Measurements from ENCODE around the gene CNTN4.
A peak's percentile ranks its signal among the peaks of the same experiment; 100 is the strongest.

CNTN4 gene

DNA sequence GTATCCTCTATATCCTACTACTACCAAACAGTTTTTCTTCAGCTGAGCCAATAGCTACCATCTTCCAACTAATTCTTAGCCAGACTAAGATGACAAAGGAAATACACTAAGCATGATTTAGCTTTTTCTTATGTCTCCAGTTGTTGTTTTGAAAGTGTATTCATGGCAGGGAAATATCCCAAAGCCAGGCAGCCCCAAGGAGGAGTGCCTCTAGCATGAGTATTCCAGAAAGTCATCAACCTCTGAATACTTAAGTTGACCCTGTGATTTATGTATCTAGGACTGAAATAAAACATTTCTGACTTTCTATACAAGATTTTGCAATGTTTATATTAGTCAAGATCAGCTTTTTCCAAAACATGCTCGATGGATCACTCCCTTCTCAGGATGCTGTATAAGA lies 562.4 kb downstream of the CNTN4 start:
- Histone ChIP-seq H3K27me3 (ENCODE audit: control insufficient read depth in 3 of 3, insufficient read depth in 3 of 3, low read depth in 1 of 3, low read length in 3 of 3) (no peaks in the 10 kb centered on the region), H3K36me3 (replicated peaks in 1 of 2; ENCODE audit: control insufficient read depth in 2 of 2, insufficient read depth in 2 of 2, low read length in 2 of 2) (no peaks in the 10 kb centered on the region), H3K14ac (ENCODE audit: low read length) (no peak overlapping the region), H3K27ac (replicated peaks; ENCODE audit: low read length) (no peak overlapping the region), H3K23ac (ENCODE audit: low read depth, low read length, poor library complexity) (no peak overlapping the region), H3K4me2 (ENCODE audit: insufficient read depth, low read length, poor library complexity, severe bottlenecking) (no peak overlapping the region), H3K9ac (ENCODE audit: low read depth, low read length, poor library complexity) (no peak overlapping the region), H3K18ac (ENCODE audit: low read length) (no peak overlapping the region), H3K79me1 (ENCODE audit: low read depth, low read length) (no peaks in the 10 kb centered on the region), H3K4ac (ENCODE audit: low read length) (no peak overlapping the region), H3K4me1 (ENCODE audit: control insufficient read depth in 2 of 2, insufficient read depth in 1 of 2, low read depth in 1 of 2, low read length in 2 of 2) (no peaks in the 10 kb centered on the region), H3K4me3 (ENCODE audit: low read length in 2 of 2) (no peak overlapping the region), H2BK5ac (ENCODE audit: low read length) (no peak overlapping the region), H2AK5ac (ENCODE audit: low read depth, low read length) (no peak overlapping the region), H2BK12ac (ENCODE audit: low read length) (no peak overlapping the region), H4K91ac (ENCODE audit: low read depth, low read length, poor library complexity) (no peak overlapping the region), H4K8ac (ENCODE audit: low read depth, low read length) (no peak overlapping the region), H2BK15ac (ENCODE audit: low read length) (no peak overlapping the region), H3K9me3 (replicated peaks in 1 of 2; ENCODE audit: control insufficient read depth in 2 of 2, insufficient read depth in 1 of 2, low read depth in 1 of 2, low read length in 2 of 2) (no peaks in the 10 kb centered on the region), H2AFZ (ENCODE audit: low read length) (no peak overlapping the region), H2BK120ac (ENCODE audit: low read depth, low read length) (no peak overlapping the region)
- no peak for DNase-seq (ENCODE audit: low spot score)
- no CpG with 5 or more reads among the region's 1 CpG for WGBS, 2 donors (ENCODE audit: extremely low coverage in 2 of 2, insufficient read length in 2 of 2, insufficient replicate concordance in 1 of 2)

DNA sequence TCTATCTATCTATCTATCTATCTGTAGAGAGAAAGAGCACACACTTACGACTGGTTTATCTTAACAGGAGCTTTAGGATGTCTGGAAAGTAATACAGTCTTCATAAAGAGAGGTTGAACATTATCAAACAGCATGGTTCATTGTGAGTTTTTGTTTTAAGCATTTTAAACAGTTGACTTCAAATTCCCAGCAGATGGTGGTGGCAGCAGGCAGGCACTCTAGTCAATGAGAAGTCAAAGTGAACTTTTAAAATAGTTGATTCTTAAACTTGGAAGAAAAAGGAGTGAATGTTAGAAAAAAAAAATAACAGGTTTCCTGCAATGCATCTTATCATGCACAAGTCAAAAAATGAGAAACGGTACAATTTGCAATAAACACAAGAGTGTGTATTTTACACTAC lies 578.8 kb downstream of the CNTN4 start:
- no peak overlapping the region for H4K8ac ChIP-seq (ENCODE audit: low read depth, low read length)
- no peak for DNase-seq (ENCODE audit: low spot score)
- H3K4me2 ChIP-seq (ENCODE audit: insufficient read depth, low read length, poor library complexity, severe bottlenecking) = no peak overlapping the region
- H2AK5ac ChIP-seq (ENCODE audit: low read depth, low read length) = no peak overlapping the region
- no peaks in the 10 kb centered on the region for H3K4me1 ChIP-seq (ENCODE audit: control insufficient read depth in 2 of 2, insufficient read depth in 1 of 2, low read depth in 1 of 2, low read length in 2 of 2)
- no peak overlapping the region for H3K4me3 ChIP-seq (ENCODE audit: low read length in 2 of 2)
- no peak overlapping the region for H3K18ac ChIP-seq (ENCODE audit: low read length)
- H3K27ac ChIP-seq (replicated peaks; ENCODE audit: low read length) = no peak overlapping the region
- no peak overlapping the region for H2BK12ac ChIP-seq (ENCODE audit: low read length)
- no peak overlapping the region for H2BK5ac ChIP-seq (ENCODE audit: low read length)
- no peak overlapping the region for H3K14ac ChIP-seq (ENCODE audit: low read length)
- H3K36me3 ChIP-seq (replicated peaks in 1 of 2; ENCODE audit: control insufficient read depth in 2 of 2, insufficient read depth in 2 of 2, low read length in 2 of 2) = no peaks in the 10 kb centered on the region
- H2AFZ ChIP-seq (ENCODE audit: low read length) = no peak overlapping the region
- H3K9ac ChIP-seq (ENCODE audit: low read depth, low read length, poor library complexity) = no peak overlapping the region
- H2BK15ac ChIP-seq (ENCODE audit: low read length) = no peak overlapping the region
- no peak overlapping the region for H3K4ac ChIP-seq (ENCODE audit: low read length)
- WGBS, 2 donors (ENCODE audit: extremely low coverage in 2 of 2, insufficient read length in 2 of 2, insufficient replicate concordance in 1 of 2) = no CpG with 5 or more reads among the region's 2 CpGs
- H3K79me1 ChIP-seq (ENCODE audit: low read depth, low read length) = no peaks in the 10 kb centered on the region
- no peak overlapping the region for H4K91ac ChIP-seq (ENCODE audit: low read depth, low read length, poor library complexity)
- H3K27me3 ChIP-seq (ENCODE audit: control insufficient read depth in 3 of 3, insufficient read depth in 3 of 3, low read depth in 1 of 3, low read length in 3 of 3) = no peaks in the 10 kb centered on the region
- no peak overlapping the region for H3K23ac ChIP-seq (ENCODE audit: low read depth, low read length, poor library complexity)
- no peaks in the 10 kb centered on the region for H3K9me3 ChIP-seq (replicated peaks in 1 of 2; ENCODE audit: control insufficient read depth in 2 of 2, insufficient read depth in 1 of 2, low read depth in 1 of 2, low read length in 2 of 2)
- H2BK120ac ChIP-seq (ENCODE audit: low read depth, low read length) = no peak overlapping the region

DNA sequence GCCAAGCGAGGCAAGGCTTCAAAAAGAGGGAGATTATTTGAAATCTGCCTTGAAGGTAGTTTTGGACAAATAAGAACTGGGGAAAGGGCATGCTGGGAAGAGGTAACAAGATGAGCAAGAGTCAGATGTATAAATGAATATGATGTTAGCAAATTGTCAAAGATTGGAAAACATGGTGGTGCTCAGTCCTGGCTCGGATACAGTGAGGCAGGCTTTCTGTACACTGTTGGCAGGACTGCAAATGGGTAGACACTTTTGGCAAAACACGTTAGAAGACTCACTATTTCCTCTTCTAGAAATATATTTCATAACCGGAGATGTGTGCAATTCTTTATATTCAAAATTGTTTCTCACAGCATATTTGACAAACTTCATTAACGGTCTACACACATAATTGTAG lies 581.6 kb downstream of the CNTN4 start:
- Histone ChIP-seq H2BK120ac (ENCODE audit: low read depth, low read length) (no peak overlapping the region), H2BK12ac (ENCODE audit: low read length) (no peak overlapping the region), H3K27me3 (ENCODE audit: control insufficient read depth in 3 of 3, insufficient read depth in 3 of 3, low read depth in 1 of 3, low read length in 3 of 3) (no peaks in the 10 kb centered on the region), H4K91ac (ENCODE audit: low read depth, low read length, poor library complexity) (no peak overlapping the region), H2BK5ac (ENCODE audit: low read length) (no peak overlapping the region), H3K14ac (ENCODE audit: low read length) (no peak overlapping the region), H3K4ac (ENCODE audit: low read length) (no peak overlapping the region), H3K4me3 (ENCODE audit: low read length in 2 of 2) (no peak overlapping the region), H2AFZ (ENCODE audit: low read length) (no peak overlapping the region), H3K27ac (replicated peaks; ENCODE audit: low read length) (no peak overlapping the region), H2AK5ac (ENCODE audit: low read depth, low read length) (no peak overlapping the region), H3K23ac (ENCODE audit: low read depth, low read length, poor library complexity) (no peak overlapping the region), H2BK15ac (ENCODE audit: low read length) (no peak overlapping the region), H3K4me1 (ENCODE audit: control insufficient read depth in 2 of 2, insufficient read depth in 1 of 2, low read depth in 1 of 2, low read length in 2 of 2) (peaks cover 0 to 2% of the 10 kb centered on the region in 2 donors), H3K4me2 (ENCODE audit: insufficient read depth, low read length, poor library complexity, severe bottlenecking) (no peak overlapping the region), H3K36me3 (replicated peaks in 1 of 2; ENCODE audit: control insufficient read depth in 2 of 2, insufficient read depth in 2 of 2, low read length in 2 of 2) (no peaks in the 10 kb centered on the region), H4K8ac (ENCODE audit: low read depth, low read length) (no peak overlapping the region), H3K9ac (ENCODE audit: low read depth, low read length, poor library complexity) (no peak overlapping the region), H3K9me3 (replicated peaks in 1 of 2; ENCODE audit: control insufficient read depth in 2 of 2, insufficient read depth in 1 of 2, low read depth in 1 of 2, low read length in 2 of 2) (no peaks in the 10 kb centered on the region), H3K18ac (ENCODE audit: low read length) (no peak overlapping the region), H3K79me1 (ENCODE audit: low read depth, low read length) (no peaks in the 10 kb centered on the region)
- no peak for DNase-seq (ENCODE audit: low spot score)
- no CpG with 5 or more reads among the region's 5 CpGs for WGBS, 2 donors (ENCODE audit: extremely low coverage in 2 of 2, insufficient read length in 2 of 2, insufficient replicate concordance in 1 of 2)

DNA sequence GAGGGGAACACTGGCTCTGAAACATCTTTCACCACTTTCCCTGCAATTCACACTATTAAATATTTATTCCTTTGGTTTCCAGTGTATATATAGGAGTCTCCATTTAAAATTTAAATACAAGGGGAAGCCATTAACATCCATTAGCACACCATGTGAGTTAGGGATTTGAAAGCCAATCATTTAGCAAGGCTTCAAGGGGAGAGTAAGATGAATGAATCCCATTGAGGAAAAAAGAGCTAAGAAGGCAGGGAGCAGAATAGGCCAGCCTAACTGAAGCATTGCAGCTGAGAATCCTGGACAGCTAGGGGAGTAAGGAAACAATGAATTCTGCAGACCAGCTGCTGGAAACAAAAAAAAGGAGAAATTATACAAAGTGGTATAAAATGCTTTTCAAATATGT lies 585.4 kb downstream of the CNTN4 start:
- Histone ChIP-seq H2AK5ac (ENCODE audit: low read depth, low read length) (no peak overlapping the region), H3K27me3 (ENCODE audit: control insufficient read depth in 3 of 3, insufficient read depth in 3 of 3, low read depth in 1 of 3, low read length in 3 of 3) (no peaks in the 10 kb centered on the region), H3K9ac (ENCODE audit: low read depth, low read length, poor library complexity) (no peak overlapping the region), H4K8ac (ENCODE audit: low read depth, low read length) (no peak overlapping the region), H2BK15ac (ENCODE audit: low read length) (no peak overlapping the region), H3K4ac (ENCODE audit: low read length) (no peak overlapping the region), H4K91ac (ENCODE audit: low read depth, low read length, poor library complexity) (no peak overlapping the region), H3K18ac (ENCODE audit: low read length) (no peak overlapping the region), H3K4me2 (ENCODE audit: insufficient read depth, low read length, poor library complexity, severe bottlenecking) (no peak overlapping the region), H3K23ac (ENCODE audit: low read depth, low read length, poor library complexity) (no peak overlapping the region), H3K9me3 (replicated peaks in 1 of 2; ENCODE audit: control insufficient read depth in 2 of 2, insufficient read depth in 1 of 2, low read depth in 1 of 2, low read length in 2 of 2) (no peaks in the 10 kb centered on the region), H3K4me1 (ENCODE audit: control insufficient read depth in 2 of 2, insufficient read depth in 1 of 2, low read depth in 1 of 2, low read length in 2 of 2) (peaks cover 2 to 5% of the 10 kb centered on the region in 2 donors), H2AFZ (ENCODE audit: low read length) (no peak overlapping the region), H3K79me1 (ENCODE audit: low read depth, low read length) (no peaks in the 10 kb centered on the region), H3K36me3 (replicated peaks in 1 of 2; ENCODE audit: control insufficient read depth in 2 of 2, insufficient read depth in 2 of 2, low read length in 2 of 2) (no peaks in the 10 kb centered on the region), H2BK12ac (ENCODE audit: low read length) (no peak overlapping the region), H2BK5ac (ENCODE audit: low read length) (no peak overlapping the region), H2BK120ac (ENCODE audit: low read depth, low read length) (no peak overlapping the region), H3K14ac (ENCODE audit: low read length) (no peak overlapping the region), H3K4me3 (ENCODE audit: low read length in 2 of 2) (no peak overlapping the region), H3K27ac (replicated peaks; ENCODE audit: low read length) (peak overlapping the region; percentile 25)
- peak; percentile 17 for DNase-seq (ENCODE audit: low spot score)

Measured in neuronal stem cell (in vitro differentiated cells).